GM23248 (cell line): ENCODE data around the gene LLGL2. TPM values are rescaled to one million over a fixed set of nuclear protein-coding genes. Genes with fewer than 3 reads are reported as not detected.
A peak's percentile ranks its signal among the peaks of the same experiment; 100 is the strongest.

ENCODE experiments used
- DNase-seq: peaks from one replicate; pipeline ENCODE4 v3.0.0-alpha.2; 2015
- H2AFZ ChIP-seq: fragments of 200-600 bp; sonication (generic); 2 replicates; pipeline ENCODE4 v1.6.1; 2016; ENCODE audit warnings: antibody characterized with exemption
- H3F3A ChIP-seq: fragments of 200-600 bp; sonication (generic); 2 replicates; pipeline ENCODE4 v1.6.1; 2016; ENCODE audit warnings: mild to moderate bottlenecking, antibody characterized with exemption, mixed run types; ENCODE audit not compliant: insufficient read depth
- H3K27ac ChIP-seq: fragments of 200-600 bp; sonication (generic); 2 replicates; pipeline ENCODE4 v1.5.1; 2016; ENCODE audit warnings: mild to moderate bottlenecking
- H3K27me3 ChIP-seq: fragments of 200-600 bp; sonication (generic); replicated peaks from 2 replicates; pipeline ENCODE4 v1.6.1; 2016; ENCODE audit warnings: mild to moderate bottlenecking; ENCODE audit not compliant: insufficient read depth
- H3K36me3 ChIP-seq: fragments of 200-600 bp; sonication (generic); 2 replicates; pipeline ENCODE4 v1.6.1; 2016; ENCODE audit warnings: low read depth, mild to moderate bottlenecking
- H3K4me1 ChIP-seq: fragments of 200-600 bp; sonication (generic); 2 replicates; pipeline ENCODE4 v1.6.1; 2016; ENCODE audit warnings: mild to moderate bottlenecking; ENCODE audit not compliant: insufficient read depth
- H3K4me2 ChIP-seq: fragments of 200-600 bp; sonication (generic); one replicate; pipeline ENCODE4 v1.6.1; 2016; ENCODE audit warnings: mild to moderate bottlenecking; ENCODE audit not compliant: unreplicated experiment
- H3K4me3 ChIP-seq: fragments of 200-600 bp; sonication (generic); 2 replicates; pipeline ENCODE4 v1.5.1; 2016; ENCODE audit warnings: mild to moderate bottlenecking
- H3K79me2 ChIP-seq: fragments of 200-600 bp; sonication (generic); 2 replicates; pipeline ENCODE4 v1.6.1; 2016; ENCODE audit warnings: mild to moderate bottlenecking; ENCODE audit not compliant: insufficient read depth
- H3K9ac ChIP-seq: fragments of 200-600 bp; sonication (generic); 2 replicates; pipeline ENCODE4 v1.6.1; 2016; ENCODE audit warnings: mild to moderate bottlenecking
- H3K9me2 ChIP-seq: fragments of 200-600 bp; sonication (generic); 2 replicates; pipeline ENCODE4 v1.6.1; 2016; ENCODE audit warnings: mixed run types, mild to moderate bottlenecking, moderate library complexity; ENCODE audit not compliant: insufficient read depth
- H3K9me3 ChIP-seq: fragments of 200-600 bp; sonication (generic); one replicate; pipeline ENCODE4 v1.6.1; 2017; ENCODE audit warnings: low read depth
- H4K20me1 ChIP-seq: fragments of 200-600 bp; sonication (generic); 2 replicates; pipeline ENCODE4 v1.6.0; 2016; ENCODE audit not compliant: insufficient read depth
- EZH2 ChIP-seq: fragments of 200-600 bp; sonication (generic); IDR thresholded peaks from 2 replicates; pipeline ENCODE4 v1.6.1; 2018; ENCODE audit warnings: antibody characterized with exemption, mild to moderate bottlenecking; ENCODE audit not compliant: insufficient read depth, poor library complexity, severe bottlenecking
- EZH2phosphoT487 ChIP-seq: fragments of 200-600 bp; sonication (generic); IDR thresholded peaks from 2 replicates; pipeline ENCODE4 v1.6.1; 2018; ENCODE audit warnings: antibody characterized with exemption, moderate library complexity, mild to moderate bottlenecking, low read depth; ENCODE audit not compliant: insufficient read depth
- whole genome bisulfite sequencing, 2 experiments: methylation state at CpG; one replicate each; pipeline ENCODE4 v1.1.6; 2015 to 2017; ENCODE audit warnings: low lambda C conversion rate in 2 of 2, low coverage in 1 of 2; ENCODE audit errors: missing lambda C conversion rate in 2 of 2; 5-methylcytosine and 5-hydroxymethylcytosine counted together
- in situ Hi-C: fragments of 300-500 bp; cut with MboI; formaldehyde crosslinking; loops from 2 replicates; pipeline ENCODE4 v1.15.0; 2020
- polyA plus RNA-seq: library from polyadenylated mRNA; unstranded; fragments of >200 nt; fragmentation: Nextera tagmentation; extraction: Ambion mirVana; gene quantifications from 2 replicates; pipeline ENCODE4 v1.2.1, GENCODE V29; 2016
- total RNA-seq: library from RNA; depleted of rRNA; stranded (reverse); fragments of >200 nt; shearing (Covaris generic); gene quantifications from 2 replicates; pipeline ENCODE4 v1.2.3, GENCODE V29; 2014

LLGL2 gene
- total and polyA plus RNA-seq, 2 experiments from 2014 or later = not detected

DNA sequence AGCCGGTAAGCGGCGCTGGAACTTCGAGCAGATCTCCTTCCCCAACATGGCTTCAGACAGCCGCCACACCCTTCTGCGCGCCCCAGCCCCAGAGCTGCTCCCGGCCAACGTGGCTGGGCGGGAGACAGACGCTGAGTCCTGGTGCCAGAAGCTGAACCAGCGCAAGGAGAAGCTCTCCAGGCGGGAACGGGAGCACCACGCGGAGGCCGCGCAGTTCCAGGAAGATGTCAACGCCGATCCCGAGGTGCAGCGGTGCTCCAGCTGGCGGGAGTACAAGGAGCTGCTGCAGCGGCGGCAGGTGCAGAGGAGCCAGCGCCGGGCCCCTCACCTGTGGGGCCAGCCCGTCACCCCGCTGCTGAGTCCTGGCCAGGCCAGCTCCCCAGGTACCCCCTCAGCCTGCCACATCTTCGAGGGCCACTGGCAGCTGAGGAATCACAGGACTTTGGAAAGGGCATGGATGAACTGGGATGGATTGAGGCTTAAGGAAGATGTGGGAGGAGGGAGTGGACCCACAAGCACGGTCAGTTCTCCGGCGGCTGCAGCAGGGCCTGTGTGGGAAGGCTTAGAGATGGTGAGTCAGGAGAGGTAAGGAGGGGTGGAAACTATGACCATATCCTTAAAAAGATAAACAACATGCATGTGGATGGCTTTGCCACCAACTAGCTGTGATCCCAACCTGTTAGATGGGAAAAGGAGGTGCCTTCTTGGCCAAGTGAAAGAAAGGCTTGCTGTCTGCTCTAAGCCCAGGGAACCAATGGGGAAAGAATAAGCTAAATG lies 3.4 kb upstream of the LLGL2 start:
- Histone ChIP-seq H3K9me3 (no peaks in the 10 kb centered on the region), H3K79me2 (no peaks in the 10 kb centered on the region), H3K27ac (no peak overlapping the region), H3K9ac (no peak overlapping the region), H3K4me3 (no peak overlapping the region), H4K20me1 (no peaks in the 10 kb centered on the region), H3K9me2 (no peaks in the 10 kb centered on the region), H3K36me3 (no peaks in the 10 kb centered on the region), H3K27me3 (peaks cover 13% of the 10 kb centered on the region; the same call in 1 of the 2 replicates), H3K4me1 (no peaks in the 10 kb centered on the region), H3F3A (no peaks in the 10 kb centered on the region), H3K4me2 (no peak overlapping the region), H2AFZ (no peak overlapping the region)
- no peak for TF ChIP-seq EZH2
- TF ChIP-seq EZH2phosphoT487 = no peak
- in situ Hi-C loops = no loop called here
- WGBS, 2 experiments = 93 to 98% methylated on average over 24 to 33 of the region's 33 CpGs
- peak; percentile 57 for DNase-seq

DNA sequence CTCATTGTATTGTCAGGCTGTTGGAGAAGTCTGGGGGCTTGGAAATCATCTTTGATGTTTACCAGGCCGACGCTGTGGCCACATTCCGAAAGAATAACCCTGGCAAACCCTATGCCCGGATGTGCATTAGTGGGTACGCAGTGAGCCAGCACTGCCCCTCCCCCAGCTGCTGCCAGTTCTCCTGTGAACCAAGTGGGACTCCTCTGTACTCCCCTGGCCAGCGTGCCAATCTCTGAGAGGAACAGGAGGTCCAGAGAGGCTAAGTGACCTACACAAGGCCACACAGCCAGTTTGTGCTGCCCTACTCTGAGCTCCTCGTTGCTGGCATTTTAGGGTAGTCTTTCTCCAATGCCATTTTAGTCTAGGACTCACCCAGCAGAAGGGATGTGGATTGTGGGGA lies 1.9 kb upstream of the LLGL2 start:
- no peak overlapping the region for H3K4me2 ChIP-seq
- no peak for DNase-seq
- no peak overlapping the region for H3K9ac ChIP-seq
- H3F3A ChIP-seq = no peaks in the 10 kb centered on the region
- H3K4me3 ChIP-seq = no peak overlapping the region
- no peak overlapping the region for H3K27ac ChIP-seq
- 89% methylated on average over 7 of the region's 7 CpGs for WGBS, 2 experiments
- TF ChIP-seq EZH2 (no peak), EZH2phosphoT487 (no peak)
- no peaks in the 10 kb centered on the region for H3K4me1 ChIP-seq
- no peaks in the 10 kb centered on the region for H3K36me3 ChIP-seq
- H4K20me1 ChIP-seq = no peaks in the 10 kb centered on the region
- no peaks in the 10 kb centered on the region for H3K79me2 ChIP-seq
- H3K27me3 ChIP-seq = peaks cover 19% of the 10 kb centered on the region; the same call in 1 of the 2 replicates
- no peaks in the 10 kb centered on the region for H3K9me3 ChIP-seq
- in situ Hi-C loops = no loop called here
- H2AFZ ChIP-seq = no peak overlapping the region
- H3K9me2 ChIP-seq = no peaks in the 10 kb centered on the region

DNA sequence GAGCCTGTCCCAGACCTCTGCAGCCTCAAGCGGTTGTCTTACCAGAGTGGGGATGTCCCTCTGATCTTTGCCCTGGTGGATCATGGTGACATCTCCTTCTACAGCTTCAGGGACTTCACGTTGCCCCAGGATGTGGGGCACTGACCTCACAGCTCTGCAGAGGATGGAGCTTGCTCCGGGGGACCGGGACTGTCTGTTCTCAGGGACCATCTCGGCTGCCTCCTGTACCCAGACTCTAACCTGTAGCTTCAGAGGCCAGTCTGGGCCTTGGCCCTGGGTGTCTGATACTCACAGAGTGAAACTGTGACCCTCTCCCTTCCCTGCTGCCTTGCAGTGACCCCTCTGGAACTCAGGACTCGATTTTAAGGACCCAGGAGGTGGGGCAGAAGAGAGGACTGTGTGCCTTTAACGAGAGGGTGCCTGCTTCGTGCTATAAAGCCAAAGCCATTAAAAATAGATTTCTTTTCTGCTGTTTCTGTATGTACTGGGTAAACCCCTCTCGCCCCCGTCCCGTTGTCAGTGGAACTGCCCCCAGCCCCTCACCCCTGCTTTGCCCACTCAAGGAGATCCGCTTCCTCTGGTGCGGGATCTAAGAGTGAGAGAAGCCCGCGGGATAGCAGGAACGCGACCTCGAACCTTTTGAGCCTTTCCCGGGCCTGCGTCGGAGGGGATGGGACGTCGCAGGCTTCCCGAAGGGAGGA lies 1.1 kb upstream of the LLGL2 start:
- peak overlapping the region; percentile 60; the same call in 1 of the 2 replicates for H3K4me3 ChIP-seq
- H3K36me3 ChIP-seq = no peaks in the 10 kb centered on the region
- in situ Hi-C loops = no loop called here
- H3K4me1 ChIP-seq = no peaks in the 10 kb centered on the region
- H2AFZ ChIP-seq = no peak overlapping the region
- no peaks in the 10 kb centered on the region for H3K9me3 ChIP-seq
- 25 to 28% methylated on average over 24 of the region's 24 CpGs for WGBS, 2 experiments
- TF ChIP-seq EZH2 = no peak
- no peak for TF ChIP-seq EZH2phosphoT487
- no peak for DNase-seq
- no peaks in the 10 kb centered on the region for H3K9me2 ChIP-seq
- H3F3A ChIP-seq = no peaks in the 10 kb centered on the region
- H3K9ac ChIP-seq = no peak overlapping the region
- H4K20me1 ChIP-seq = no peaks in the 10 kb centered on the region
- H3K27me3 ChIP-seq = peaks cover 19% of the 10 kb centered on the region; the same call in 1 of the 2 replicates
- no peak overlapping the region for H3K4me2 ChIP-seq
- no peaks in the 10 kb centered on the region for H3K79me2 ChIP-seq
- H3K27ac ChIP-seq = no peak overlapping the region

DNA sequence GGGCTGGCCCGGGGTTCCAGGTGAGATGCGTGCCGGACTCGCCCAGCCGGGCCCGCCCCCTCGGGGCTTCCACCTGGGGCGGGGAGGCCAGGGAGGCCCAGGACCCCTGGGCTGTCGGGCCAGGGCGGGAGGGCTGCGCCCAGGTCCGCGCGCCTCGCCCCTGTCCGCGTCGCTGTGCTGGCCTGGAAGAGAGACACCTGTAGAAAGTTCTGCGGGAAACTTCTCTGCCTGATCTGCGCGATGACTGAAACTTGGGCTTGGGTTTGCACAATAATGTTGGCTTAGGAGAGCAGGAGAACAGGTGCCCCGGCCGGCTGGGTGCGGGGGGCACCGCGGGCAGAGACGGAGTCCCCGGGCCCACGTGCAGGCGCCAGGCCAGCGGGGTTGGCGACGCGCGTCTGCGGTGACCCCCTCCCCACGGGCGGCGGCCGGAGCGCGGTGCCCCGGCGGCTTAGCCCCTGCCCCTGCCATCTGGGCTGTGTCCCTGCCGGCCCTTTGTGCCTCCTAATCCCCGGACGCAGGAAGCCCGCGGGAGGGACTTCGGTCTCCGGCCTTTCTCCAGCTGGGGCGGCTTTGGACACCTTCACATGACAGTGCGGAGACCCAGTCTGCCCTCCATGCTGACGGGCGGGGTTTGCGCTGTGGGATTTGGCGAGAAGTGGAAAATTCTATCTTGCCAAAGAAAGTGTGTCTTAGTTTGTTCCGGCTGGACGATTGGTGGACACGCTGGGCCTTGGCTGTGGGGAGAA lies 483 bp downstream of the LLGL2 start:
- H3K4me3 ChIP-seq = peak overlapping the region; percentile 60
- no peaks in the 10 kb centered on the region for H3K4me1 ChIP-seq
- H3K9ac ChIP-seq = no peak overlapping the region
- no peaks in the 10 kb centered on the region for H3K9me2 ChIP-seq
- H3F3A ChIP-seq = no peaks in the 10 kb centered on the region
- DNase-seq = no peak
- H3K79me2 ChIP-seq = no peaks in the 10 kb centered on the region
- WGBS, 2 experiments = 3 to 7% methylated on average over 39 to 50 of the region's 60 CpGs
- no peak overlapping the region for H2AFZ ChIP-seq
- H3K27ac ChIP-seq = no peak overlapping the region
- peaks cover 19% of the 10 kb centered on the region; the same call in 1 of the 2 replicates for H3K27me3 ChIP-seq
- H4K20me1 ChIP-seq = no peaks in the 10 kb centered on the region
- no peaks in the 10 kb centered on the region for H3K9me3 ChIP-seq
- H3K36me3 ChIP-seq = no peaks in the 10 kb centered on the region
- TF ChIP-seq EZH2 (peak; percentile 59), EZH2phosphoT487 (no peak)
- peak overlapping the region; percentile 69 for H3K4me2 ChIP-seq
- in situ Hi-C loops = no loop called here
